ENCODE measurements around the gene OAT. TPM values are rescaled to one million over a fixed set of nuclear protein-coding genes. Genes with fewer than 3 reads are reported as not detected.

Gene OAT
- total and polyA plus RNA-seq, 2 donors from 2014 or later, result 44.1 to 76.6 TPM

DNA sequence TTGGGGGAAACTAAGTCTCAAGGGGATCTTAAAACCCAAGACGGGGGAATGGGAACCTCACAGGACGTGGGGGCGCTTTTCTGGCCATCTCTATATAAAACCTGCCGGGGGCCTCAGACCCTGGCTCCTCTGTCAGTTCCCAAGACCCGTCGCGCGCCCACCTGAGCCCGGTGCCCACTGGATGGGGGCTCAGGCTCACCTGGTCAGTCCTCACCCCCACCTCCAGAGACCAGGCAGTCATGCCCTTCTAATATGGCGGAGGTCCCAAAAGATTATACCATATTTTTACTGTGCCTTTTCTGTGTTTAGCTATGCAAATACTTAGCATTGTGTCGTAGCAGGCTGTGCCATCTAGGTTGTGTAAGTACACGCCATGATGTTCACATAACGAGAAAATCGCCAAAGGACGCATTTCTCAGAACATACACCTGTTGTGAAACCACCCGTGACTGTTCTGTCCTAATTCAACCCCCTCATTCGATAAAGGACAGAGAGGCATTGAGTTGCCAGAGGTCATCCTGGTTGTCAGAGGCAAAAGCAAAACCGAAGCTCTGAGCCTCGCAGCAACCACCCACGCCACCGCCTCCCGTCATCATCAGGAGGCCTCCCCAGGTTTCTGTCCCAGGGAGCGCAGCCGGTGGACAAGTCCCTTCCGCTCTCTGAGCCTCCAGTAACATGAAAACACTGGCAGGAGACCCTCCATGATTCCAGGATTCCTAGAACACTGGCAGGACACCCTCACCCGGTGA is 28.9 kb downstream of the OAT start:
- Histone ChIP-seq H3K9me3 (ENCODE audit: control insufficient read depth in 2 of 3, insufficient read depth in 1 of 3, low read length in 3 of 3) (no peaks in the 10 kb centered on the region), H3K27ac (ENCODE audit: low read depth in 2 of 2, low read length in 2 of 2) (no peak overlapping the region), H3K36me3 (ENCODE audit: control insufficient read depth in 2 of 3, insufficient read depth in 3 of 3, low read length in 3 of 3) (no peaks in the 10 kb centered on the region), H3K4me3 (ENCODE audit: low read length in 3 of 3) (peak overlapping the region in 1 of 3 donors; percentile 59), H3K9ac (ENCODE audit: low read length in 3 of 3) (peak overlapping the region in 1 of 3 donors; percentile 26), H3K4me1 (ENCODE audit: control insufficient read depth in 2 of 3, insufficient read depth in 2 of 3, low read depth in 1 of 3, low read length in 3 of 3) (peaks cover 0 to 5% (median 0%) of the 10 kb centered on the region in 3 donors), H3K27me3 (ENCODE audit: control insufficient read depth, insufficient read depth, low read length) (no peaks in the 10 kb centered on the region)
- peak in 1 of 5 donors; percentile 74 for DNase-seq
- TF ChIP-seq, protein P1, sequence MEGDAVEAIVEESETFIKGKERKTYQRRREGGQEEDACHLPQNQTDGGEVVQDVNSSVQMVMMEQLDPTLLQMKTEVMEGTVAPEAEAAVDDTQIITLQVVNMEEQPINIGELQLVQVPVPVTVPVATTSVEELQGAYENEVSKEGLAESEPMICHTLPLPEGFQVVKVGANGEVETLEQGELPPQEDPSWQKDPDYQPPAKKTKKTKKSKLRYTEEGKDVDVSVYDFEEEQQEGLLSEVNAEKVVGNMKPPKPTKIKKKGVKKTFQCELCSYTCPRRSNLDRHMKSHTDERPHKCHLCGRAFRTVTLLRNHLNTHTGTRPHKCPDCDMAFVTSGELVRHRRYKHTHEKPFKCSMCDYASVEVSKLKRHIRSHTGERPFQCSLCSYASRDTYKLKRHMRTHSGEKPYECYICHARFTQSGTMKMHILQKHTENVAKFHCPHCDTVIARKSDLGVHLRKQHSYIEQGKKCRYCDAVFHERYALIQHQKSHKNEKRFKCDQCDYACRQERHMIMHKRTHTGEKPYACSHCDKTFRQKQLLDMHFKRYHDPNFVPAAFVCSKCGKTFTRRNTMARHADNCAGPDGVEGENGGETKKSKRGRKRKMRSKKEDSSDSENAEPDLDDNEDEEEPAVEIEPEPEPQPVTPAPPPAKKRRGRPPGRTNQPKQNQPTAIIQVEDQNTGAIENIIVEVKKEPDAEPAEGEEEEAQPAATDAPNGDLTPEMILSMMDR (IDR thresholded peaks at IDR 0.05; ENCODE audit: borderline replicate concordance, extremely low read depth, insufficient read depth), result no peak
- no peak for FAIRE-seq
- intact Hi-C loops (cut with DNase I), result loop anchor here (5.0 kb wide), 1 partner anchor 392 kb away; no protein-coding TSS in a partner anchor

DNA sequence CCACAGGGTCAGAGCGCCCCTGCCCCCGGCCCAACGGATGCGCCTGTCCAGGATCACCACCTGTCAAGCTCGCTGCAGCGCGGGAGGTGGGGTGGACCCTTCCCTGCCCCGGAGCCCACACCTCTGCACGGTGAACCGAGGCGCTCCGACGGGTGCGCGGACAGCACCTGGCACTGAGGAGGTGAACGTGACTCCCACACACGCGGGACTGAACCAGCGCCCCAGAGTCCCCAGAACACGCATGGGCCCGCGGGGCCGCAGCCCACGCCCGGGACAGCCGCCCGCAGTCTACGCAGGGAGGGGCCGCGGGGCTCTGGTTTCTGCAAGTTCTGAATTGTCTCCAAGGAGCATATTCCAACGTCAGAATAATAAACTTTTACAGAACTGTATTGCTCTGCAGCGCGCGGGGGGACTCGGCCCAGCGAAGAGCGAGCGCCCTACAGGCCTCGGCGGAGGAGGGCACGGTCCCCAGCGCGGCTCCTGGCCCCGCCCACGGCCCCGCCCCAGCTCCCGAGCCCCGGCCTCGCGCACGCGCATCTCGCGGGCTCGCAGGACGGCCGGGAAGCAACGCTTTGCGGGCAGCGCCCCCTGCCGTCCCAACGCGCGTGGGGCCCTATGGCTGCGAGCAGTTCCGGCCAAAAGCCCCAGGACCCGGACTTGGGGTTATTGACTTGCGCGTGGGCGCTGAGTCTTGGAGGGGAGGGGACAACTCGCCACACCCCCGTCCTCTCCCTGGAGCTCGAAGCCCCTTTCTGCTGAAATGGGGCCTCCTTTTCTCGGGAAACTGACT is 29.7 kb downstream of the OAT start:
- Histone ChIP-seq H3K9me3 (ENCODE audit: control insufficient read depth in 2 of 3, insufficient read depth in 1 of 3, low read length in 3 of 3) (no peaks in the 10 kb centered on the region), H3K9ac (ENCODE audit: low read length in 3 of 3) (peak overlapping the region in 1 of 3 donors; percentile 40), H3K4me1 (ENCODE audit: control insufficient read depth in 2 of 3, insufficient read depth in 2 of 3, low read depth in 1 of 3, low read length in 3 of 3) (peaks cover 0 to 5% (median 0%) of the 10 kb centered on the region in 3 donors), H3K27me3 (ENCODE audit: control insufficient read depth, insufficient read depth, low read length) (no peaks in the 10 kb centered on the region), H3K36me3 (ENCODE audit: control insufficient read depth in 2 of 3, insufficient read depth in 3 of 3, low read length in 3 of 3) (no peaks in the 10 kb centered on the region), H3K27ac (ENCODE audit: low read depth in 2 of 2, low read length in 2 of 2) (no peak overlapping the region), H3K4me3 (ENCODE audit: low read length in 3 of 3) (peak overlapping the region in 2 of 3 donors; percentile 6 to 59)
- TF ChIP-seq, protein P1 (IDR thresholded peaks at IDR 0.05; ENCODE audit: borderline replicate concordance, extremely low read depth, insufficient read depth), result peak; percentile 98
- FAIRE-seq (no peak), DNase-seq (peak; percentile 91 to 96 (median 95))
- intact Hi-C loops (cut with DNase I), result loop anchor here (5.0 kb wide), 1 partner anchor 392 kb away; no protein-coding TSS in a partner anchor

- Histone ChIP-seq H3K4me1 (ENCODE audit: control insufficient read depth in 2 of 3, insufficient read depth in 2 of 3, low read depth in 1 of 3, low read length in 3 of 3) (peaks cover 0 to 5% (median 0%) of the 10 kb centered on the region in 3 donors), H3K9me3 (ENCODE audit: control insufficient read depth in 2 of 3, insufficient read depth in 1 of 3, low read length in 3 of 3) (no peaks in the 10 kb centered on the region), H3K27ac (ENCODE audit: low read depth in 2 of 2, low read length in 2 of 2) (no peak overlapping the region), H3K9ac (ENCODE audit: low read length in 3 of 3) (peak overlapping the region in 1 of 3 donors; percentile 40), H3K36me3 (ENCODE audit: control insufficient read depth in 2 of 3, insufficient read depth in 3 of 3, low read length in 3 of 3) (no peaks in the 10 kb centered on the region), H3K4me3 (ENCODE audit: low read length in 3 of 3) (peak overlapping the region in 1 of 3 donors; percentile 59), H3K27me3 (ENCODE audit: control insufficient read depth, insufficient read depth, low read length) (no peaks in the 10 kb centered on the region)
- FAIRE-seq (no peak), DNase-seq (no peak)
- intact Hi-C loops (cut with DNase I), result loop anchor here (5.0 kb wide), 1 partner anchor 391 kb away; no protein-coding TSS in a partner anchor
- TF ChIP-seq, protein P1 (IDR thresholded peaks at IDR 0.05; ENCODE audit: borderline replicate concordance, extremely low read depth, insufficient read depth), result no peak
Observed at GRCh38 chr10:124388476-124388822, 30.3 kb downstream of the OAT start.

Measured in kidney (tissue), 14 donors.